Kidney (tissue), 14 donors: ENCODE measurements around the gene SPOCK1. TPM values are rescaled to one million over a fixed set of nuclear protein-coding genes. Genes with fewer than 3 reads are reported as not detected.

ENCODE experiments used
- DNase-seq, 5 donors: peaks; one replicate each; pipeline ENCODE4 v3.0.0-alpha.2; 2013 to 2020
- FAIRE-seq: peaks from 2 replicates; lab custom pipeline; 2012; peaks lifted over from hg19 to GRCh38; lab: Jason Lieb, UNC
- H3K27ac ChIP-seq, 2 donors: one replicate each; pipeline ENCODE4 v1.7.0; 2013; ENCODE audit warnings: low read depth in 2 of 2, low read length in 2 of 2, inconsistent platforms in 1 of 2
- H3K27me3 ChIP-seq: one replicate; pipeline ENCODE4 v1.7.1; 2013; ENCODE audit warnings: low read length, inconsistent platforms; ENCODE audit not compliant: control insufficient read depth, insufficient read depth
- H3K36me3 ChIP-seq, 3 donors: one replicate each; pipeline versions ENCODE4 v1.7.0 to v1.7.1; 2013; ENCODE audit warnings: low read length in 3 of 3, control low read depth in 1 of 3, inconsistent platforms in 1 of 3; ENCODE audit not compliant: insufficient read depth in 3 of 3, control insufficient read depth in 2 of 3
- H3K4me1 ChIP-seq, 3 donors: one replicate each; pipeline versions ENCODE4 v1.7.0 to v1.7.1; 2013; ENCODE audit warnings: low read length in 3 of 3, inconsistent platforms in 1 of 3, low read depth in 1 of 3; ENCODE audit not compliant: control insufficient read depth in 2 of 3, insufficient read depth in 2 of 3
- H3K4me3 ChIP-seq, 3 donors: one replicate each; pipeline versions ENCODE4 v1.7.0 to v1.8.1; 2013; ENCODE audit warnings: low read length in 3 of 3, control low read depth in 1 of 3, inconsistent platforms in 1 of 3
- H3K9ac ChIP-seq, 3 donors: one replicate each; pipeline versions ENCODE4 v1.7.0 to v1.7.1; 2013; ENCODE audit warnings: low read length in 3 of 3, control low read depth in 1 of 3, inconsistent platforms in 1 of 3
- H3K9me3 ChIP-seq, 3 donors: one replicate each; pipeline versions ENCODE4 v1.7.0 to v1.7.1; 2013; ENCODE audit warnings: low read length in 3 of 3, control low read depth in 1 of 3, inconsistent platforms in 1 of 3; ENCODE audit not compliant: control insufficient read depth in 2 of 3, insufficient read depth in 1 of 3
- CTCF ChIP-seq: IDR thresholded peaks from 3 replicates; pipeline ENCODE4 v1.5.1; 2012; ENCODE audit warnings: mild to moderate bottlenecking, moderate library complexity, borderline replicate concordance; ENCODE audit not compliant: insufficient read depth; ENCODE audit errors: extremely low read depth
- intact Hi-C: fragments of 100-400 bp; cut with DNase I; formaldehyde crosslinking; loops from one replicate; pipeline ENCODE4 v1.11.1; 2022
- polyA plus RNA-seq: library from polyadenylated mRNA; stranded (reverse); fragments of 350-450 nt; fragmentation: Illumina TruSeq; extraction: RNeasy Lipid Tissue Mini Kit (QIAGEN cat#74804); gene quantifications from one replicate; pipeline ENCODE4 v1.2.3, GENCODE V29; 2014; ENCODE audit warnings: low read depth, low replicate concordance; ENCODE audit not compliant: insufficient read depth
- total RNA-seq: library from RNA; stranded (reverse); fragmentation: NEBNext Ultra II Directional; extraction: Animal tissue kit (Norgen Biotek cat#: 25700); gene quantifications from one replicate; pipeline ENCODE4 v1.2.1, GENCODE V29; 2021
- donor health status: control.
- donor health status: control.
- donor health status: control.
- donor health status: control.
- donor health status: control.
- donor health status: DM: yes; HTN: yes; CAD: no.
- donor health status: Normal renal cell carcinoma (clear cell type).

SPOCK1 gene
- total and polyA plus RNA-seq, 2 donors from 2014 or later: 15.7 to 32.8 TPM

DNA sequence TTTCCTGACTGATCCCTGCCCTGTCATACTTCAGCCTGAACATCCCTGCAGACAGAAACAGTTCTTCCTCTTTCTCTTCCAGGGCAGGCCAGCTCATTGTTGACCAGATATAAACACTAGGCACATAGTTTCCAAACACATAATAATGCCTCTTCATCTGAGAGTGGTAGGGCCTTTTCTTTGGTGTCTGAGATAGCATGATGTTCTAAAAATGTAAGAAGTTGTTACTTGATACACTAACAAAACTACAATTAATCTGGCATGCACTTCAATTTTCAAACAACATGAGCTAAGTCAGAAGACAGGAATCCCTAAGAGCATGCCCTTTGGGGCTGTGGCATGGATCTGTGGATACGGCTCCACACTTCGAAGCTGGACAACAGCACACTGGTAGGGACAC, 246.6 kb downstream of the SPOCK1 start:
- DNase-seq (no peak), FAIRE-seq (no peak)
- Histone ChIP-seq H3K4me1 (peaks cover 0 to 4% (median 0%) of the 10 kb centered on the region in 3 donors), H3K36me3 (no peaks in the 10 kb centered on the region), H3K27me3 (no peaks in the 10 kb centered on the region), H3K9me3 (no peaks in the 10 kb centered on the region), H3K9ac (no peak overlapping the region), H3K27ac (no peak overlapping the region), H3K4me3 (no peak overlapping the region)
- no peak for TF ChIP-seq CTCF
- intact Hi-C loops: no loop called here

DNA sequence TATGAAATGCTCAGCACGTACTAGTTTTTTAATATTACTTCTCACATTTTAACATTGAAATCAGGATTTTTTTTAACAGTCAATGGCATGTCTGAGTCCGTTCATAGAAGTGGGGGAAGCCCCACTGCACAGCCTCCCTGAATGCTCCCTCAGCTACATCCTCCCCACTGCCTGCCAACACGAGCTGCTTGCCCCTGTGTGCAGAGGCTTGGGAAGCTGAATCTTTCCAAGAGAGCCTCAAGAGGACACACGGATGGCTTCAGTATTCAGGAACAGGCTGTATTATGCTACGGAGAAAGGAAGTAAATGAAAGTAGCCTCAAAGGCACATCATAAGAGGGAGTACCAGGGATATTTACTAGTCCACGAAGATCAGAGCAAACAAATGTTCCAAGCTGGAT, 248.7 kb downstream of the SPOCK1 start:
- Histone ChIP-seq H3K4me3 (no peak overlapping the region), H3K36me3 (no peaks in the 10 kb centered on the region), H3K27ac (no peak overlapping the region), H3K9me3 (no peaks in the 10 kb centered on the region), H3K9ac (no peak overlapping the region), H3K4me1 (peaks cover 0 to 4% (median 0%) of the 10 kb centered on the region in 3 donors), H3K27me3 (no peaks in the 10 kb centered on the region)
- DNase-seq (no peak), FAIRE-seq (no peak)
- intact Hi-C loops: no loop called here
- no peak for TF ChIP-seq CTCF

DNA sequence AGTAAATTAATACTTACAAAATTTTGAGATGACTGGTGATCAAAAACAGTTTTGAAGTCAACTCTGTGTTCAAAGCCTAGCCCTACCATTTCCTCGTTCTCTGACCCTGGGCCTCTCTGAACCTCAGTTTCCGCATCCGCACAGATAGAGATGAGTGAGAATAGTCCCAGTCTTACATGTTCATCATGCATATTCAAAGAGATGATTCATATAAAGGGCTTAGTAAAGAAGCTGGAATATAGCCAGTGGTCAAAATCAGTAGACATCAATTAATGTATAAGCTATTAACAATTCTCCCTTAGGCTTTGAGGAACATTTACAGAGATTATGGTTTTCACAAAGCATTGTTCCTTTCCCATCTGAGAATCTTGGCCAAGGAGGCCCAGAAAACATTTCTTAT, 250.6 kb downstream of the SPOCK1 start:
- intact Hi-C loops: no loop called here

More for the DNA sequence above, 250.6 kb downstream of the SPOCK1 start:
- TF ChIP-seq CTCF: no peak
- Histone ChIP-seq H3K36me3 (no peaks in the 10 kb centered on the region), H3K9ac (no peak overlapping the region), H3K9me3 (no peaks in the 10 kb centered on the region), H3K4me1 (no peaks in the 10 kb centered on the region), H3K27me3 (no peaks in the 10 kb centered on the region), H3K27ac (no peak overlapping the region), H3K4me3 (no peak overlapping the region)
- FAIRE-seq (no peak), DNase-seq (no peak)
